KOPT-K1 (cell line): ENCODE results near the gene UBAP1L.
"Not testable (repeated sequence)": the region's sequence is repeated elsewhere in the genome, so short reads cannot be mapped to it uniquely, and the experiment has no call there.

Experiments used
- H3K27ac ChIP-seq: fragments of 200-600 bp; sonication (generic); 2 replicates; pipeline ENCODE4 v1.5.1; 2016; ENCODE audit warnings: antibody characterized with exemption, mild to moderate bottlenecking, low read depth, low read length; ENCODE audit not compliant: poor library complexity, severe bottlenecking
- H3K36me3 ChIP-seq: fragments of 200-600 bp; sonication (generic); 2 replicates; pipeline ENCODE4 v1.5.1; 2017; ENCODE audit warnings: antibody characterized with exemption, mild to moderate bottlenecking, low read length, moderate library complexity; ENCODE audit not compliant: insufficient read depth
- H3K9me3 ChIP-seq: fragments of 200-600 bp; sonication (generic); 2 replicates; pipeline ENCODE4 v1.5.1; 2017; ENCODE audit warnings: antibody characterized with exemption, low read length, mild to moderate bottlenecking; ENCODE audit not compliant: insufficient read depth, poor library complexity, severe bottlenecking

UBAP1L gene

DNA sequence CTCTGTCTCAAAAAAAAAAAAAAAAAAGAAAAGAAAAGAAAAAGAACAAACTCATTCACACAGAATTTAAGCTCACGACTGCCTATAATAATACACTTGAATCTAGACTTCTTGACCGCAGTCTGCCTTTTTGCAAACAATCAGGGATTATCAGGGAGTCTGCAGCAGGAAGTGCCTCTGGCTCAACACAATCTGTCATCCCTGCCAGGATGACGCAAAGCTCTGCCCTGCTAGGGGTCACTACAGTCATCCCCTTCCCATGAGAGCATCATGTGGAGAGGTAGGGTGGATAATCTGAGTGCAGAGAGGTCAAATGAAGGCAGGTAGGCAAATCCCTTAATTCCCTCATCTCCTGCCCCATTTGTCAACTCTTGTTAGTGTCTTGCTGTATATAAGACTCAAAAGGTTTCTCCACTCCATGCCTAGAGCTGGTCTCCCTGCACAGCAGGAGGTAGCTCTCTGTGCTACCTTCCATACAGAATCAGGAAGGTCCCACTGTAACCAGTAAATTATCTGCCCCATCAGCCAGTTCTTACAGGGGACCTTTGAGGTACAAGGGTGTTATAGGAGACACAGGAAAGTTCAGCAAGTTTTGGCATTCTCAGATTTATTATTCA, 4.2 kb downstream of the UBAP1L start:
- Histone ChIP-seq H3K9me3 (no peaks in the 10 kb centered on the region), H3K36me3 (peaks cover 66% of the 10 kb centered on the region), H3K27ac (no peak overlapping the region)

GRCh38 chr15:65106011-65106590, 8.9 kb downstream of the UBAP1L start:
- H3K27ac ChIP-seq, result no peak overlapping the region
- H3K36me3 ChIP-seq, result peaks cover 55% of the 10 kb centered on the region
- H3K9me3 ChIP-seq, result no peaks in the 10 kb centered on the region

DNA sequence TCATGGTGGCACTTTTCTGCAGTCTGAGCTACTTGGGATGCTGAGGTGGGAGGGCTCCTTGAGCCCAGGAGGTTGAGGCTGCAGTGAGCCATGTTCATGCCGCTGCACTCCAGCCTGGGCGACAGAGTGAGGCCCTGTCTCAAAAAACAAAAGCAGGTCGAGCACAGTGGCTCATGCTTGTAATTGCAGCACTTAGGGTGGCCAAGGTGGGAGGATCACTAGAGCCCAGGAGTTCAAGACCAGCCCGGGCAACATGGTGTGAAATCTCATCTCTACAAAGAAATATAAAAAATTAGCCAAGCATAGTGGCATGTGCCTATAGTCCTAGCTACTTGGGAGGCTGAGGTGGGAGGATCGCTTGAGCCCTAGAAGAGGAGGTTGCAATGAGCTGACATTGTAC, 10.0 kb downstream of the UBAP1L start:
- H3K36me3 ChIP-seq, result peaks cover 60% of the 10 kb centered on the region
- no peak overlapping the region for H3K27ac ChIP-seq
- no peaks in the 10 kb centered on the region for H3K9me3 ChIP-seq

DNA sequence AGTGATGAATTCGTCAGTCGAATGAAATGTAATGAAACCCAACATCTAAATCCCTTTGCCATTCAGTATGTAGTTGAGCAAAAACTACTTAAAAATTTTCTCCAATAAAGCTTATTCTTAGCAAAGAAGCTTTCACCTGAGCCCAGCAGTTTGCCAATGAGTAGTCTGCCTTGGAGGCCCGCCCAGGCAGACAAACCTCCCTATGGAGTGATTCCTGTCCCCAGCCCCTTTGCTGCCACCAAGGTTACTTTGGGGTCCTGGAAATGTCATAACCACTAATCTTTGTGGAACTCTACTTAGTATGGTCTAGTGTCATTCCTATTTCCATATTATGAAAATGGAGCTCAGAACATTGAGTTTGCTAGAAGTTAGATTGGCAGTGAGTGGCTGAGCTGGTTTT, 12.1 kb downstream of the UBAP1L start:
- no peak overlapping the region for H3K27ac ChIP-seq
- H3K36me3 ChIP-seq, result peaks cover 76% of the 10 kb centered on the region

GRCh38 chr15:65101891-65102708, 12.9 kb downstream of the UBAP1L start:
- H3K9me3 ChIP-seq, result no peaks in the 10 kb centered on the region
- H3K27ac ChIP-seq, result no peak overlapping the region
- H3K36me3 ChIP-seq, result peaks cover 76% of the 10 kb centered on the region

More for the DNA sequence above, 12.1 kb downstream of the UBAP1L start:
- no peaks in the 10 kb centered on the region for H3K9me3 ChIP-seq

DNA sequence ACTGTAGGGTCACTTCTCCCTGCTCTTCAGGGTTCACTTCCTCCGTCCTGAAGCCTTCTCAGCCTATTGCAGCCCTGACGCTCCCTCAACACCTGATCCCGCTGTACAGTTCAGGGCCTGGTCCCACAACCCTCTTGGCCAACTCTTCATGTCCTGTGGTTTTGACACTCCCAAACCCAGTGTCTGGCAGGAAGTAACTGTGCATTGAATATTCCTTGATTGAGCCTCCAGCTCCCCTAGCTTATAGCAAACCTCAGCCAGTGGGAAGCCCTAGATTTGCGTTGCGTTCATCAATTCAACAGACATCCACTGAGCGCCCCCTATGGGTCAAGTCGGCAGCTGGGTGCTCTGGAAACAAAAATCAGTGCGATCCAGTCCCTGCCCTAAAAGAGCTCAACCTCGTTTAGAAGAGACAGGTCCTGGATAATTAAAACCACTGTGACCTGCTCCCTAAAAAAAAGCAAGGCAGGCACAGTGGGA, 13.5 kb downstream of the UBAP1L start:
- H3K36me3 ChIP-seq, result peaks cover 75% of the 10 kb centered on the region
- no peak overlapping the region for H3K27ac ChIP-seq
- no peaks in the 10 kb centered on the region for H3K9me3 ChIP-seq

DNA sequence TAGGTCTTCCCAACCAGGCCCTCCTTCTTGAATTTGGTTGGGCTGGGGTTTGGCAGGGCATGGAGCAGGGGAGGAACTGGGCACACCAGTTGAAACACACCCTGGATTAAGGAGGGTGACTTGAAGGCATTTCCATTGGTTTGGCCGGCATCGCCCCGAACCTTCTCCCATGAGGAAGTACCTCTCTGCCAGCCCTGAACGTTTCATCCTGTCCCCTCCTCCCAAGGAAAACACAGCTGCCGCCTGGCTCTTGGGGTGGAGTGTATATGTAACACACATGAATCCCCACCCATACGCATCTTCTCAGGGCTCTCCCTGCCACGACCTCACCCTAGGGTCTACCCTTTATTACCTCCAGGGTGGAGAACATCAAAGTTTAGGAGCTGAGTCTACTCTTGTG, 14.6 kb downstream of the UBAP1L start:
- H3K27ac ChIP-seq, result no peak overlapping the region
- no peaks in the 10 kb centered on the region for H3K9me3 ChIP-seq
- H3K36me3 ChIP-seq, result peaks cover 66% of the 10 kb centered on the region

DNA sequence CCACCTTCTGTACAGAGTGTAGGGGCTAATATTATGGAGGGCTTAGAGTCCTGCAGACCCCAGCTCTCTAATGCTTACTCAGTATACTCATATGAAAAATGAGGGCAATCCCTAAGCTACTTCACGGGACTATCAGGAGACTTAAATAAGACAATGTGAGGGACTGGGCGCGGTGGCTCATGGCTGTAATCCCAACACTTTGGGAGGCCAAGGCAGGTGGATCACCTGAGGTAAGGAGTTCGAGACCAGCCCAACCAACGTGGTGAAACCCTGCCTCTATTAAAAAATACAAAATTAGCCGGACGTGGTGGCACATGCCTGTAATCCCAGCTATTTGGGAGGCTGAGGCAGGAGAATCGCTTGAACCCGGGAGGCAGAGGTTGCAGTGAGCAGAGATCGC, 15.2 kb downstream of the UBAP1L start:
- H3K9me3 ChIP-seq, H3K27ac ChIP-seq: not testable (repeated sequence)
- H3K36me3 ChIP-seq, result peaks cover 60% of the 10 kb centered on the region

GRCh38 chr15:65099336-65099735, 15.7 kb downstream of the UBAP1L start:
- Histone ChIP-seq H3K9me3 (no peaks in the 10 kb centered on the region), H3K27ac (no peak overlapping the region), H3K36me3 (peaks cover 60% of the 10 kb centered on the region)

DNA sequence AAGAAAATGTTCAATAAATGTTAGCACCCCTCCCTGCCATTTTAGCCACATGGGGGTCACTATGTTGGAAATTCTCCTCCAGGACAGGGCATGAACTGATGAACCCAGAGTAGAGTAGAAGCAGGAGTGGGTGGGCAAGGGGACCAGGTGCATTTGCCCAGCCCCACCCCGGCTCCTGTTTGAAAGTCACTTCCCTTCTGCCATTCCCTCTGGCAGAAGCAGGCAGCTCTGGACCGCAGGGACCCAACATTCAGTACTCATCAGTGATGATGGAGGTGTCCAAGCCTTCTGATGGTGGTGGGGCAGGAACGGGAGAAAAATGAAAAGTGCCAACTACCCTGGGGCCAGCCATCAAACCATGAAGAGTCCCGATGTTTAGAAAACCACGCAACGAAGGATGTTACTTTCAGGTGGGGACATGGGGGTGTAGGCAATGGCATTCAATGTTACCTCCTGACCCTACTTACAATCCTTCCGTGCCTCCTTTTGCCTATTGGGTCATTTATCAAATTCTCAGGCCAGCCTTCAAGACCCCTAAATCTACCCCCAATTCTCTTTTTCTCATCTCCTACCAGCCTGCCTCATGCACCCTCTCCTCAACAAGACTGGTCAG, 17.2 kb downstream of the UBAP1L start:
- peaks cover 50% of the 10 kb centered on the region for H3K36me3 ChIP-seq
- no peaks in the 10 kb centered on the region for H3K9me3 ChIP-seq
- no peak overlapping the region for H3K27ac ChIP-seq

DNA sequence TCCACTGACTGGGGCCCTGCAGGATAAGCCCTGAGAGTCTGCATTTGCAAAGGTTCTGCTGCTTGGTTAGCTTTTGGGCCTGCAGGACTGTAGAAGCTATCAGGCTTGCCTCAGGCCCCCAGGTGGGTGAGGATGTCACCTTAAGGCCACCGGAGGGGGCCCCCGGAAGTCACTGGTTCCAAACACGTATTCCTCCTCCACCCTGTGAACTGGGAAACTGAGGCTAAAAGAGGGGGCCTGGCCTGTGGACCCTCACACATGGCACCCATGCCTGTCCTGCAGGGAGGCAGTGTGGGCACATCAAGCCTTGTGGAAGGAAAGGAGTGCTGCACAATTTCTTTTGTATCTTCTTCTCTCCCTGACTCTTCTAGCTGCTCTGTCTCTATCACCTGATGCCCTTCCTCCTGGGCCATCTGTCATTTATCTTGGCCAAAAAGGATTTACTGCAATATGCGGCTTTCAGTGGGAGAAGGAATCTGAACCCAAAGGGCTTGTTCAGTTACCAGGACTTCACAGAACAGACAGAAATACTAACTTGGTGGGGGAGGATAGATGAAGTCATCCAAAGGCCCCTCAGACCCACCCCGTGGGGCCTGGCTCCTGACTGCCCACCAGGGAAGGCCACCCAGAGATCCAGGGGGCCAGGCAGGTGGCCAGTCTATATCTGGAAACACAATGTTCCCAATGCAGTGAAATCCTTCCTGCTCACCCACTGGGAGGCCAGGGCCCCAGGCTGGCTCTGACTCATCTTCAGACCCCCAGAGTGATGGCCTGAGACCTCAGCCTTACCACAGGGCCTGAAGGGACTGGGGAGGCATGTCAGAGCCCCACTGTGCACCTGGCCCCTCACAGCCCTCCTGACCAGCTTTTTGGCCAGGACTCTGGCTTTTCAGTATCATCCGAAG, 18.3 kb downstream of the UBAP1L start:
- no peak overlapping the region for H3K27ac ChIP-seq
- H3K9me3 ChIP-seq, result no peaks in the 10 kb centered on the region
- H3K36me3 ChIP-seq, result peaks cover 44% of the 10 kb centered on the region

GRCh38 chr15:65095747-65096104, 19.3 kb downstream of the UBAP1L start:
- Histone ChIP-seq H3K9me3 (no peaks in the 10 kb centered on the region), H3K36me3 (peaks cover 34% of the 10 kb centered on the region), H3K27ac (no peak overlapping the region)

GRCh38 chr15:65095011-65095746, 19.8 kb downstream of the UBAP1L start:
- H3K9me3 ChIP-seq, result no peaks in the 10 kb centered on the region
- no peak overlapping the region for H3K27ac ChIP-seq
- peaks cover 28% of the 10 kb centered on the region for H3K36me3 ChIP-seq
